OCI-LY1 (cell line): Measurements from ENCODE around the gene COL23A1.

Source experiments
- H2AFZ ChIP-seq: fragments of 200-600 bp; sonication (generic), shearing (Covaris generic); 2 replicates; pipeline ENCODE4 v1.6.0; 2014; ENCODE audit warnings: antibody characterized with exemption, mild to moderate bottlenecking, low read length
- H3F3A ChIP-seq: fragments of 200-600 bp; sonication (generic), shearing (Covaris generic); 2 replicates; pipeline ENCODE4 v1.6.0; 2014; ENCODE audit warnings: mild to moderate bottlenecking, antibody characterized with exemption, low read length, moderate library complexity; ENCODE audit not compliant: insufficient read depth
- H3K27ac ChIP-seq: fragments of 200-600 bp; sonication (generic); 2 replicates; pipeline ENCODE4 v1.5.1; 2014; ENCODE audit warnings: low read length, mixed run types, mild to moderate bottlenecking, low read depth; ENCODE audit not compliant: poor library complexity, severe bottlenecking
- H3K27me3 ChIP-seq: fragments of 200-600 bp; sonication (generic); 2 replicates; pipeline ENCODE4 v1.6.0; 2014; ENCODE audit warnings: antibody characterized with exemption, mild to moderate bottlenecking, low read length, moderate library complexity; ENCODE audit not compliant: insufficient read depth
- H3K36me3 ChIP-seq: fragments of 200-600 bp; sonication (generic); 2 replicates; pipeline ENCODE4 v1.6.1; 2014; ENCODE audit warnings: mild to moderate bottlenecking, antibody characterized with exemption, low read length, moderate library complexity, mixed read lengths; ENCODE audit not compliant: insufficient read depth
- H3K4me1 ChIP-seq: fragments of 200-600 bp; sonication (generic); 2 replicates; pipeline ENCODE4 v1.5.1; 2014; ENCODE audit warnings: mild to moderate bottlenecking, low read length, moderate library complexity; ENCODE audit not compliant: insufficient read depth, severe bottlenecking
- H3K4me2 ChIP-seq: fragments of 200-600 bp; sonication (generic), shearing (Covaris generic); 2 replicates; pipeline ENCODE4 v1.6.1; 2014; ENCODE audit warnings: low read length
- H3K4me3 ChIP-seq: fragments of 200-600 bp; sonication (generic); 2 replicates; pipeline ENCODE4 v1.5.1; 2014; ENCODE audit warnings: low read length, low read depth, mild to moderate bottlenecking, mixed read lengths; ENCODE audit not compliant: poor library complexity, severe bottlenecking
- H3K79me2 ChIP-seq: fragments of 200-600 bp; shearing (Covaris generic); 2 replicates; pipeline ENCODE4 v1.6.1; 2016; ENCODE audit warnings: mixed run types, low read length, mixed read lengths; ENCODE audit not compliant: insufficient read depth
- H3K9ac ChIP-seq: fragments of 200-600 bp; sonication (generic), shearing (Covaris generic); 2 replicates; pipeline ENCODE4 v1.6.1; 2014; ENCODE audit warnings: mild to moderate bottlenecking, low read length, mixed read lengths
- H3K9me2 ChIP-seq: fragments of 200-600 bp; sonication (generic), shearing (Covaris generic); 2 replicates; pipeline ENCODE4 v1.6.1; 2014; ENCODE audit warnings: low read depth, mild to moderate bottlenecking, low read length, mixed read lengths
- H3K9me3 ChIP-seq: fragments of 200-600 bp; shearing (Covaris generic); 2 replicates; pipeline ENCODE4 v1.6.1; 2014; ENCODE audit warnings: low read length, mixed read lengths
- H4K20me1 ChIP-seq: fragments of 200-600 bp; sonication (generic), shearing (Covaris generic); 2 replicates; pipeline ENCODE4 v1.6.0; 2016; ENCODE audit warnings: mild to moderate bottlenecking, low read length; ENCODE audit not compliant: insufficient read depth
- EZH2 ChIP-seq: fragments of 200-600 bp; sonication (generic), shearing (Covaris generic); IDR thresholded peaks from 2 replicates; pipeline ENCODE4 v1.8.0; 2017; ENCODE audit warnings: borderline replicate concordance, mixed run types, mild to moderate bottlenecking, antibody characterized with exemption, low read length, moderate library complexity, mixed read lengths
- TF ChIP-seq, protein P1 (sequence below): fragments of 200-600 bp; sonication (generic), shearing (Covaris generic); IDR thresholded peaks from 2 replicates; pipeline ENCODE4 v1.5.1; 2017; ENCODE audit warnings: mild to moderate bottlenecking, antibody characterized with exemption, low read length, moderate library complexity, mixed read lengths

Gene COL23A1

DNA sequence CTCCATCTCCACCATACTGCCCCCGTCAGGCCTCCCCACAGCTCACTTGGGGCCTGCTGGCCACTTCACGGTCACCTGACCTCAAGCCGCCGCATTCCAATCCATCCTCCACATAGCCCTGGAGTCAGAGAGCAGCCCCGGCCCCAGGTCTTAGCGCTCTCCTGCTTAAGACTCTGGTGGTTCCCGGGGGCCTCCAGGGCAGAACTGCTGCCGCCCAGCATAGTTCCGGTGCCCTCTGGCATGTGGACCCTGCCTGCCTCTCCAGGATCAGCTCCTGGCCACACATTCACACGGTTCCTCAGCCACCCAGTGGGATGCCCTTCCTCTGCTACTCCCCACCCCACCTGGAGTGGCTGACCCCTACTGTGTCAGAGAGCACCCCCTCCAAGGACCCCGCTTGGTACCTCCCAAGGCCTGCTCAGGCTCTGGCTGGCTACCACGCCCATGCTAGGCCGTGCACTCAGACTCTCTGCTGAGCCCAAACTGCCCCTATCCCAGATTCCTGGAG lies 366.3 kb downstream of the COL23A1 start:
- H3K4me2 ChIP-seq: no peak overlapping the region
- no peak overlapping the region for H2AFZ ChIP-seq
- H3K36me3 ChIP-seq: peaks cover 65% of the 10 kb centered on the region
- no peaks in the 10 kb centered on the region for H3F3A ChIP-seq
- no peak overlapping the region for H3K27ac ChIP-seq
- H3K27me3 ChIP-seq: no peaks in the 10 kb centered on the region
- H3K4me3 ChIP-seq: no peak overlapping the region
- no peaks in the 10 kb centered on the region for H3K4me1 ChIP-seq
- H3K9me2 ChIP-seq: no peaks in the 10 kb centered on the region
- H4K20me1 ChIP-seq: no peaks in the 10 kb centered on the region
- no peak overlapping the region for H3K9ac ChIP-seq
- TF ChIP-seq, protein P1, sequence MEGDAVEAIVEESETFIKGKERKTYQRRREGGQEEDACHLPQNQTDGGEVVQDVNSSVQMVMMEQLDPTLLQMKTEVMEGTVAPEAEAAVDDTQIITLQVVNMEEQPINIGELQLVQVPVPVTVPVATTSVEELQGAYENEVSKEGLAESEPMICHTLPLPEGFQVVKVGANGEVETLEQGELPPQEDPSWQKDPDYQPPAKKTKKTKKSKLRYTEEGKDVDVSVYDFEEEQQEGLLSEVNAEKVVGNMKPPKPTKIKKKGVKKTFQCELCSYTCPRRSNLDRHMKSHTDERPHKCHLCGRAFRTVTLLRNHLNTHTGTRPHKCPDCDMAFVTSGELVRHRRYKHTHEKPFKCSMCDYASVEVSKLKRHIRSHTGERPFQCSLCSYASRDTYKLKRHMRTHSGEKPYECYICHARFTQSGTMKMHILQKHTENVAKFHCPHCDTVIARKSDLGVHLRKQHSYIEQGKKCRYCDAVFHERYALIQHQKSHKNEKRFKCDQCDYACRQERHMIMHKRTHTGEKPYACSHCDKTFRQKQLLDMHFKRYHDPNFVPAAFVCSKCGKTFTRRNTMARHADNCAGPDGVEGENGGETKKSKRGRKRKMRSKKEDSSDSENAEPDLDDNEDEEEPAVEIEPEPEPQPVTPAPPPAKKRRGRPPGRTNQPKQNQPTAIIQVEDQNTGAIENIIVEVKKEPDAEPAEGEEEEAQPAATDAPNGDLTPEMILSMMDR: no peak
- no peak for TF ChIP-seq EZH2
- no peaks in the 10 kb centered on the region for H3K9me3 ChIP-seq
- no peaks in the 10 kb centered on the region for H3K79me2 ChIP-seq

DNA sequence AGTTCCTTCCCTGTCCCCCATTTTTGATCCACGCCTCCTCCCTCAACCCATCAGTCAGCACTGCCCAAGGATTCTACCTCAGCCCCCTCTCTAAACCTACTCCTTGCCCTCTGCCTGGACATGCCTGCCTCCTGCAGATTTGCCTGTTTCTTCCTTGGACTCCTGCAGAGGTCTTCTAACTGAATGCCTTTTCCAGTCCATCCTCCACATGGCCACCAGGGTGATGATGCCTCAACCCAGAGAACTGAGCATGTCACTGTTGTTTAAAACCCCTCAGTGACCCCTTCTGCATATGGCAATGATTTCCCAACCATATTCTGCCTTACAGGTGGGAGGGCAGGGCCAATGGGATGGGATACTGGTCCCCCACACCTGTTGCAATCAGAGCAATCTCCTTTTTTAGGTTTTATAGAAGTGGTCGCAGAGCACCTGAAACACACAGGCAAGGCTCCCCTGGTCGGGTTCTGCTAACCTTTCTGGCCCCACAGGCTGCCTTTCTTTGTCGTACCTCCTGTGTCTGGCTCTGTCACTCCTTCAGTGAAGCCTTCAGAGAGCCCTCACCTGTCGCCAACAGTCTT lies 366.9 kb downstream of the COL23A1 start:
- H2AFZ ChIP-seq: no peak overlapping the region
- H3K27me3 ChIP-seq: no peaks in the 10 kb centered on the region
- peaks cover 65% of the 10 kb centered on the region for H3K36me3 ChIP-seq
- no peaks in the 10 kb centered on the region for H3K4me1 ChIP-seq
- H4K20me1 ChIP-seq: no peaks in the 10 kb centered on the region
- no peak for TF ChIP-seq EZH2
- TF ChIP-seq, protein P1: no peak
- H3K27ac ChIP-seq: no peak overlapping the region
- no peaks in the 10 kb centered on the region for H3K9me2 ChIP-seq
- no peaks in the 10 kb centered on the region for H3K9me3 ChIP-seq
- H3K79me2 ChIP-seq: no peaks in the 10 kb centered on the region
- H3K9ac ChIP-seq: no peak overlapping the region
- no peaks in the 10 kb centered on the region for H3F3A ChIP-seq
- no peak overlapping the region for H3K4me2 ChIP-seq
- H3K4me3 ChIP-seq: no peak overlapping the region

DNA sequence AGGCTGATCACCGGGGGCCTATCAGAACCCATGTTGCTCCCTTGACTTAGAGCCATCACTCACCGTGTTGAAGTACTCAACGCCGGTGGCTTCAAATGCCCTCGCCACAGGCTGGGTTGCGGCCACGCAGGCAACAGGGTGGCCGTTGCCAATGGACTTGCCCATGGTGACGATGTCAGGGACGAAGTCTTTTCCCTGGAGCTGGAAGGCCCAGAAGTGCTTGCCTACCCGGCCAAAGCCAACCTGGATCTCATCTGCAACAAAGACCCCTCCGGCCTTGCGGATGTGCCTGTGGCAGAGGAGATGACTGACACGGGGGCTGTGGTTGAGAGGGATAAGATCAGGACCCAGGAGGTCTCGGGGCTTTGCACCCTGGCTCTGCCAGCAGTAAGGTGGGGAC lies 367.9 kb downstream of the COL23A1 start:
- no peaks in the 10 kb centered on the region for H3K4me1 ChIP-seq

More for the DNA sequence above, 367.9 kb downstream of the COL23A1 start:
- Histone ChIP-seq H3K9me2 (no peaks in the 10 kb centered on the region), H3K27me3 (no peaks in the 10 kb centered on the region), H4K20me1 (no peaks in the 10 kb centered on the region), H3K4me2 (no peak overlapping the region), H3K4me3 (no peak overlapping the region), H3K36me3 (peaks cover 58% of the 10 kb centered on the region), H3K27ac (no peak overlapping the region), H3F3A (no peaks in the 10 kb centered on the region), H3K9me3 (no peaks in the 10 kb centered on the region), H3K9ac (no peak overlapping the region), H3K79me2 (no peaks in the 10 kb centered on the region), H2AFZ (no peak overlapping the region)
- no peak for TF ChIP-seq EZH2
- TF ChIP-seq, protein P1: no peak
